K562 (cell line): ENCODE data around the gene CNN3. TPM values are rescaled to one million over a fixed set of nuclear protein-coding genes. Genes with fewer than 3 reads are reported as not detected.

Experiments
- DEAF1 ChIP-seq: fragments of 450-650 bp; formaldehyde crosslinking; IDR thresholded peaks from 2 replicates; pipeline ENCODE4 v1.4.0; 2020; ENCODE audit warnings: mild to moderate bottlenecking, moderate library complexity
- MAFF ChIP-seq: IDR thresholded peaks from 2 replicates; pipeline ENCODE4 v1.6.1; 2012; ENCODE audit warnings: low read length, improper control_type of control experiment
- NELFE ChIP-seq: IDR thresholded peaks from 2 replicates; pipeline ENCODE4 v1.6.1; 2011; ENCODE audit warnings: mild to moderate bottlenecking; ENCODE audit not compliant: insufficient read depth, insufficient read length
- NFYB ChIP-seq: IDR thresholded peaks from 2 replicates; pipeline ENCODE4 v1.6.1; 2011; ENCODE audit warnings: mild to moderate bottlenecking, moderate library complexity; ENCODE audit not compliant: insufficient read length; ENCODE audit errors: extremely low read depth
- PBX2 ChIP-seq, 2 experiments: IDR thresholded peaks in 1 of 2; conservative IDR thresholded peaks in 1 of 2; 2 replicates each; pipeline ENCODE4 v1.6.1; 2016; ENCODE audit warnings: low read depth in 2 of 2, mild to moderate bottlenecking in 1 of 2, missing compliant biosample characterization in 1 of 2, missing genetic modification characterization in 1 of 2, moderate library complexity in 1 of 2
- ZHX1 ChIP-seq: fragments of 150-350 bp; conservative IDR thresholded peaks from 2 replicates; pipeline ENCODE4 v1.6.1; 2014; ENCODE audit warnings: low read length
- polyA plus RNA-seq, 8 experiments: library from polyadenylated mRNA; depleted of rRNA in 4 of 8; stranded (reverse) in 5 of 8; unstranded in 3 of 8; fragments of >200 nt; fragmentation: Nextera tagmentation in 2 of 8; fragmentation: Illumina TruSeq in 1 of 8; extraction: Ambion mirVana in 2 of 8; extraction: Trizol in 1 of 8; gene quantifications; 2 replicates each; pipeline versions ENCODE4 v1.2.1 to v1.2.3, GENCODE V29; 2011 to 2014; ENCODE audit warnings: inconsistent platforms in 1 of 8, missing spikeins in 1 of 8
- total RNA-seq, 7 experiments: library from RNA; depleted of rRNA in 6 of 7; stranded (reverse); fragments of >200 nt in 6 of 7; fragmentation: Illumina TruSeq in 2 of 7; extraction: Trizol in 2 of 7; gene quantifications; 2 replicates each; pipeline versions ENCODE4 v1.2.1 to v1.2.3, GENCODE V29; 2011 to 2021; ENCODE audit warnings: low replicate concordance in 1 of 7

CNN3 gene
- total and polyA plus RNA-seq, 9 of the 15 experiments (the other 6 are each of a cell fraction or from before 2014, with no cell fraction given) = 0.06 to 0.62 (median 0.18) TPM; not detected in 4

- TF ChIP-seq PBX2 (CRISPR knock-in tag; IDR thresholded peaks at IDR 0.05; ENCODE audit: low read depth) = no peak
- no peak for TF ChIP-seq PBX2 (tag; conservative IDR thresholded peaks at IDR 0.05; ENCODE audit: low read depth)
- TF ChIP-seq DEAF1 = no peak
- TF ChIP-seq MAFF = no peak
- TF ChIP-seq NELFE = no peak
- no peak for TF ChIP-seq NFYB
- TF ChIP-seq ZHX1 = no peak
Measured at GRCh38 chr1:94862718-94863117, 64.2 kb downstream of the CNN3 start (continued).
